Coronary artery (tissue), 2 donors: ENCODE results near the gene MB.
"Not testable (repeated sequence)": the region's sequence is repeated elsewhere in the genome, so short reads cannot be mapped to it uniquely, and the experiment has no call there.

Source experiments
- DNase-seq: peaks from one replicate; pipeline ENCODE4 v3.0.0-alpha.2; 2017; ENCODE audit warnings: low spot score
- H3K27ac ChIP-seq, 2 donors: fragments of 200-600 bp; sonication (generic); one replicate each; pipeline ENCODE4 v1.5.1; 2016 to 2019
- H3K4me3 ChIP-seq: fragments of 200-600 bp; sonication (generic); 2 replicates; pipeline ENCODE4 v1.5.1; 2016; ENCODE audit warnings: mild to moderate bottlenecking, moderate library complexity
- TF ChIP-seq, protein P1 (sequence below): fragments of 200-600 bp; sonication (generic); IDR thresholded peaks from one replicate; pipeline ENCODE4 v1.5.1; 2019; ENCODE audit warnings: antibody characterized with exemption

Gene MB

DNA sequence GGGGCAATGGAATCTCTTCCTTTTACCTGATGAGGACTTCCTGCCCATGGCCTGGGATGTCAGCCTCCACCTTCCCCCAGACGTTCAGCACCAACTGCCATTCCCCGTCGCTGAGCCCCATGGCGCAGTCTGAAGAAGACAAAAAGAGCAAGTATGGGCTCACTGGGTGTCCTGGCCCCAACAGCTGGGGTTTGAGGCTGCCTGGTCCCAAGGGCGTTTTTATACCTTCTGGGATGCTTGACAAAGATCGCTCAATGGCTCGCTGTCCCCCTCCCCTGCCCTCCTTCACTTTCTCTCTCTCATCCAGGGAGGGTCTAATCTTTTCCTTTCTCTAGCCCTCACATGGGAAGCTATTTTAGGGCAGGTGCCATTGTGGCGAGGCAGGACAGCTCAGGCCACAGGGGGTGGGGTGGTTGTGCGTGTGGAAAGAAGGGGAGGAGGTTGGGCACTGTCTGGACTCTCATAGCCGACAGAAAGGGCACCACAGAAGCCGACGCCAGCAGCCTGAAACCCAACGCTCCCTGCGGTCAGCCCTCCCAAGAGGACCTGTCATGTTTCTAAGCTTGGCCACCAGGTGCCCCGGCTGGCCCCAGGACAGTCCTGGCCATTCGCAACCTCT, at the start of gene MB:
MB (minus strand) TSS at position 193 of the 619 bp plus-strand sequence; CDS start at position 121, 72 bp downstream.
- no peak within 1 kb of the TSS for H3K4me3 ChIP-seq
- TF ChIP-seq, protein P1, sequence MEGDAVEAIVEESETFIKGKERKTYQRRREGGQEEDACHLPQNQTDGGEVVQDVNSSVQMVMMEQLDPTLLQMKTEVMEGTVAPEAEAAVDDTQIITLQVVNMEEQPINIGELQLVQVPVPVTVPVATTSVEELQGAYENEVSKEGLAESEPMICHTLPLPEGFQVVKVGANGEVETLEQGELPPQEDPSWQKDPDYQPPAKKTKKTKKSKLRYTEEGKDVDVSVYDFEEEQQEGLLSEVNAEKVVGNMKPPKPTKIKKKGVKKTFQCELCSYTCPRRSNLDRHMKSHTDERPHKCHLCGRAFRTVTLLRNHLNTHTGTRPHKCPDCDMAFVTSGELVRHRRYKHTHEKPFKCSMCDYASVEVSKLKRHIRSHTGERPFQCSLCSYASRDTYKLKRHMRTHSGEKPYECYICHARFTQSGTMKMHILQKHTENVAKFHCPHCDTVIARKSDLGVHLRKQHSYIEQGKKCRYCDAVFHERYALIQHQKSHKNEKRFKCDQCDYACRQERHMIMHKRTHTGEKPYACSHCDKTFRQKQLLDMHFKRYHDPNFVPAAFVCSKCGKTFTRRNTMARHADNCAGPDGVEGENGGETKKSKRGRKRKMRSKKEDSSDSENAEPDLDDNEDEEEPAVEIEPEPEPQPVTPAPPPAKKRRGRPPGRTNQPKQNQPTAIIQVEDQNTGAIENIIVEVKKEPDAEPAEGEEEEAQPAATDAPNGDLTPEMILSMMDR = no peak
- no peak within 1 kb of the TSS for H3K27ac ChIP-seq
- DNase-seq = no peak

DNA sequence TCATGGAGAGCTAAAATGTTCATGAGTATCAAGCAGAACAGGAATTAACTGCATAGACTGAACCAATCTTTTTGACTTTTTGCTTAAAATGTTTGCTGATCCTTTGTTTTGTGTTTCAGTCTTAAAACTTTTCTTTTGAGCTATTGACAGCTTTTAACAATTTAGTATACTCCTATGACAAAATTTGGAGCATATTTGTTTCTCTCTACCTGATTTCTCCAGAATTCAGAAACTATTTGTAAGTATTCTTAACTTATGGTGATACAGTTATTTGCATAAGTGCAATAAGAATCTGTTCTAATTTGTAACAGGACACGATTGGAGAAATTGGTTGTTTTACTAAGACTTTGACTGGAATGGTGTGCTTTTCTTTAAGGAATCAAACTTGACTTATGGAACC, 49.6 kb upstream of the MB start:
- not testable (repeated sequence) for DNase-seq, H3K27ac ChIP-seq, H3K4me3 ChIP-seq

DNA sequence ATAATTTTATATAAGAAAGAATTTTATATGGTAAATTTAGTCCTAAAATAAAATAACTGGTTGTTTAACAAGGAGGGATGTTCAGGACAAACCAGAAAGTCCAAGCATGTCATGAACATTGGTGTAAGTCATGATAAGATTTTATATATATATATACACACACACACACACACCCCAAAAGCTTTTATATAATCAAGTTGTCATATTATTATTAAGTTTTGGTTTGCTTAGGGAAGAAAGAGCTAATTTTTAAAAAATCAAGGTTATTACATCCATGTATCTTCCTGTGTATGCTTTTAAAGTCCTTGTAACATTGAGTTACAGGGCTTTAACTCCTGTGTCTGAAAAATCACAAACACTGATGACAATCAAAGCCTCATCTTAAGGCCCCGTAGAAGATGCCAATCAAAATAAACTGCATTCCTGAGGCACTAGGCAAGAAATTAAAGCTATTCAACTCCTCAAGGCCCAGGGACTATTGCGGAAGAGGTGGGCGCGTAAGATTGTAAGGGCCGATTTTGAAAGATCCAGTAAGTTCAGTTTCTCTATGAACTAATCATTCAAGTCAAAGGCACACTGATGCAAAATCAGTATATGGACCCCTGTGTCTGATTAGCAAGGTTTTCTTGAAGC, 47.9 kb upstream of the MB start:
- TF ChIP-seq, protein P1 = no peak
- no peak overlapping the region for H3K27ac ChIP-seq
- no peak overlapping the region for H3K4me3 ChIP-seq
- no peak for DNase-seq

DNA sequence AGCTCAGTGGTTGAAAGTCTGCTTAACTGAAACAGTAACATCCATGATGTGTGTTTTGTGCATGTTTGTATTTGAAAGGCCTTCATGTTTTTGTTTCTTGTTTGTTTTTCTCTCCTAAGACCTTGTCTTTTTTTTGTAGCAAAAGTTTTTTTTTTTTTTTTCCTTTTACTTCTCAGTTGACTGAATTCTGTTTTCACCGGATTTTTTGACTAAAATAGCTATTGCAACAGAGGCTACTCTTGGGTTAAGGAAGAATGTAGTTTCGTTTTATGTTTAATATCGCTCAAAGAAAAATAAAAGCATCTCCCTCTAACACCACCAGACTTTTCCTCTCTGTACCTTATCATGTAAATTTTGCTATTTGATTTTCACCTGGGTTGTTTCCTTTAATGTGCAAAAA, 46.2 kb upstream of the MB start:
- TF ChIP-seq, protein P1 = no peak
- peak overlapping the region; percentile 4 to 61 for H3K27ac ChIP-seq
- H3K4me3 ChIP-seq = peak overlapping the region; percentile 40
- DNase-seq = no peak

DNA sequence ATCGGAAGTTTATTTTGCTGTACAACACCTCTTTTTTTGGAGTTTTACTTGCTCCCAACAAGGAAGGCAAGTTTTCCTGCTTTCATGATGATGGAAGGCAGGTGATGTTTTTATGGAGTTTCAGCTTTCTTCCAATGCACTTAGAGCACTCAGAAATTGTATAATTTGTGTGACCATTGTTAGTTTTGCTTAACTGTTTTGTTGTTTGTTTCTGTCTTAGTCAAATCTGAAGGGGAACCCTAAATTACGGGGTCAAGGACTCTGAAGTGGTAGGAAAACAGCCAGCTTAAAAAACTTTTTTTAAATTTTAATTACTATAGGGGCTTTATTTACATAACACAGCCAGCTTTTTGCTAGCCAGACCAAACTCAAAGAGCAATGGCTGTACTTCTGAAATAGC, 45.8 kb upstream of the MB start:
- TF ChIP-seq, protein P1 = no peak
- no peak for DNase-seq
- Histone ChIP-seq H3K27ac (peak overlapping the region; percentile 4 to 61), H3K4me3 (peak overlapping the region; percentile 40)

DNA sequence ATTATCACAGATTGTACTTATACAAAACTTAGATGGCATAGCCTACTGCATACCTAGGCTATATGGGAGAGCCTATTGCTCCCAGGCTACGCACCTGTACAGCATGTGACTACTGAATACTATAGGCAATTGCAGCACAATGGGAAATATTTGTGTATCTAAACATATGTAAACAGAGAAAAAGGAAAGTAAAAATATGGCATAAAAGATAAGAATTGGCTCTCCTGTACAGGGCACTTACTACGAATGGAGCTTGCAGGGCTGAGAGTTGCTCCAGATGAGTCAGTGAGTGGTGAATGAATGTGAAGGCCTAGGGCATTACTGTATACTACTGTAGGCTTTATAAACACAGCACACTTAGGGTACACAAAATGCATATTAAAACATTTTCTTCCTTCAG, 44.3 kb upstream of the MB start:
- Histone ChIP-seq H3K27ac (no peak overlapping the region), H3K4me3 (no peak overlapping the region)
- no peak for DNase-seq
- TF ChIP-seq, protein P1 = no peak

DNA sequence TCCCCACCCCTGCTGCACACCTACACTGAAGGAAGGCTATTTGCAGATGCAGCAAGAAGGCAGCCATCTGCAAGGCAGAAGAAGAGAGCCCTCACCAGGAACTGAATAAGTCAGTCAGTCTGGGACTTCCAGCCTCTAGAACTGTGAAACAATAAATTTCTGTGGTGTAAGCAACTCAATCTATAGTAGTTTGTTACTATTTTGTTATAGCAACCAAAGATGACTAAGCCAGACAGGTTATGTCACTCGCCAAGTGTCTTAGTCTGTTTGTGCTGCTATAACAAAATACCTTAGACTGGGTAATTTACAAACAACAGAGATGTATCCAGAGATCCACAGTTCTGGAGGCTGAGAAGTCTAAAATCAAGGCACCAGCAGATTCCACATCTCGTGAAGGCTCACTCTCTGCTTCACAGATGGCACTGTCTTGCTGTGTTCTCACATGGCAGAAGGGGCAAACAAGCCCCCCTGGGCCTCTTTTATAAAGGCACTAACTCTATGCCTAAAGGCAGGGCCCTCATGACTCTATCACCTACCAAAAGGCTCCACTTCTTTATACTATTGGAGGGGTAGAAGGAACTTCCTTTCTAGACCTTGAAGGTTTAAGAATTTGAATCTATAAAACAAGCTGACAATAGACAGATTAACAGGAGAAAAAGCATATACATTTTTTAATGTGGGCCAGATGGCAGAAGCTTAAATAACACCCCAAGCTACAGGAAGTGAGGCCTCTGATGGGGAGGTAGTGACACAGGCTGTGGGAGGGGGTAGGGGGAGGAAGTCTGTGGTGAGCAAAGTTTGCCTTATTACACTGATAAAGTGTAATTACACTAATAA, 43.4 kb upstream of the MB start:
- TF ChIP-seq, protein P1 = no peak
- no peak for DNase-seq
- H3K27ac ChIP-seq = no peak overlapping the region
- no peak overlapping the region for H3K4me3 ChIP-seq
